GM21737 (cell line): Measurements from ENCODE around the gene COL20A1.
"Not testable (repeated sequence)": the region's sequence is repeated elsewhere in the genome, so short reads cannot be mapped to it uniquely, and the experiment has no call there.

Source experiments
- ATAC-seq: cut with Tn5 transposase; IDR thresholded peaks from one replicate; pipeline ENCODE4 v1.9.1; 2021; ENCODE audit warnings: mild to moderate bottlenecking, moderate library complexity; ENCODE audit not compliant: unreplicated experiment

COL20A1 gene

GRCh38 chr20:63371291-63371865 lies 78.4 kb downstream of the COL20A1 start:
- no peak for ATAC-seq

GRCh38 chr20:63372971-63373885 lies 80.2 kb downstream of the COL20A1 start:
- no peak for ATAC-seq

- ATAC-seq: no peak
Observed at GRCh38 chr20:63373996-63374395, 81.0 kb downstream of the COL20A1 start.

- no peak for ATAC-seq
Observed at GRCh38 chr20:63374504-63374903, 81.5 kb downstream of the COL20A1 start.

GRCh38 chr20:63375438-63375837 lies 82.5 kb downstream of the COL20A1 start:
- ATAC-seq: no peak

- no peak for ATAC-seq
Observed at GRCh38 chr20:63376283-63377250, 83.6 kb downstream of the COL20A1 start.

- ATAC-seq: no peak
Observed at GRCh38 chr20:63377256-63377941, 84.4 kb downstream of the COL20A1 start.

GRCh38 chr20:63377951-63378381 lies 85.0 kb downstream of the COL20A1 start:
- ATAC-seq: no peak

GRCh38 chr20:63378626-63379025 lies 85.6 kb downstream of the COL20A1 start:
- no peak for ATAC-seq

GRCh38 chr20:63379296-63379695 lies 86.3 kb downstream of the COL20A1 start:
- no peak for ATAC-seq

- not testable (repeated sequence) for ATAC-seq
Observed at GRCh38 chr20:63379872-63380271, 86.9 kb downstream of the COL20A1 start.

GRCh38 chr20:63380346-63380870 lies 87.4 kb downstream of the COL20A1 start:
- ATAC-seq: no peak

- ATAC-seq: no peak
Observed at GRCh38 chr20:63381781-63382431, 88.9 kb downstream of the COL20A1 start.

- no peak for ATAC-seq
Observed at GRCh38 chr20:63382551-63383300, 89.7 kb downstream of the COL20A1 start.

- ATAC-seq: no peak
Observed at GRCh38 chr20:63383556-63383955, 90.6 kb downstream of the COL20A1 start.

GRCh38 chr20:63384336-63384735 lies 91.3 kb downstream of the COL20A1 start:
- ATAC-seq: no peak
